Activated CD8-positive, alpha-beta memory T cell treated with anti-CD3 and anti-CD28 coated beads, Interleukin-2, amount 50 U/mL, for 48 hours (primary cell): ENCODE measurements around the gene NHEJ1.

ENCODE experiments used
- DNase-seq: peaks from one replicate; pipeline ENCODE4 v3.0.0-alpha.2; 2020

Gene NHEJ1

DNA sequence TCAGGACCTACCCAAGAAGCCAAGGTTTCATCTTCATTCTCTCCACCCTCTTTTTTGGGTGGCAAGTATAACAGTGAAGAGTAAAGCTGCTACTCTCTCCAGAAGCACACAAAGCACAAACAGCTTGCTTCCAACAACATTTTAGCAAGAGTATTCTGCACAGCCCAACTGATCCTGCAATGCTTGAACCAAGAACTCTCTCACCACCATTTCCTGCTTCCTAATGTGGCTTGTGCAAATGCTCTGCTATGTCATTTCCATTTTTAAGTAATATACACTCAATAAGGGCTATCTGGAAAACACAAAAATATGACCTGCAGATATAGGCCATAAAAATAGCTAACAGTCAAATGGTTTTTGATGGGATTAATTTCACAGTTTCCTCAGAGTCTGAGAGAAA, 75.8 kb downstream of the NHEJ1 start:
- no peak for DNase-seq

DNA sequence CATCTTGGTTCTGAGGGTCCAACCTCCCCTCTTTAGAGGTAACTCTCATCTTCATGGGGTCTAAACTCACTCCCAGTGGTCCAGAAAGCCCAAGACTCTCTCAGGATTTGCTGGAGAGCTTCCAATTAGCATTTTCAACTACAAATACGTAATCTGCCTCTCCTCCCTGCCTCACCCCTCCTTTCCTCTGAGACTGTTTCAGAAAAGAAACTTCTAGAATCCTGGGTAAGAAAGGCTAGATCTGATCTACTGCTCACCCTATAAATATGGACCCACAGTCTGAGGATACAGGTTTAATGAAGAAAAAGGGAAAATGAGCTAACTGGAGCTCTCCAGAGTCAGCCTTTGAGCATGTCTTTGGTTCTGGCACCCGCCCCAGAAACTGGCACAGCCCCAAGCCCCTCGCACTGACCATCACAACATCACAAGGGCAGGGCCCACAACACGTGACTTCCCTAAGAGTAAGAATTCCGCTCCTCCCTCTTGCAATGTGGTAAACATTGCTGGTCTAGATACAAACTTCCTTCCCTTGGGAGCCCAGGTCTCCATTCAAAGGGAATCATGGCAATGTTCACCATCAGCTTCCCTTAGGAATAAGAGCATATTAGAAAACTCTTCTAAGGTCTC, 78.2 kb downstream of the NHEJ1 start:
- no peak for DNase-seq

DNA sequence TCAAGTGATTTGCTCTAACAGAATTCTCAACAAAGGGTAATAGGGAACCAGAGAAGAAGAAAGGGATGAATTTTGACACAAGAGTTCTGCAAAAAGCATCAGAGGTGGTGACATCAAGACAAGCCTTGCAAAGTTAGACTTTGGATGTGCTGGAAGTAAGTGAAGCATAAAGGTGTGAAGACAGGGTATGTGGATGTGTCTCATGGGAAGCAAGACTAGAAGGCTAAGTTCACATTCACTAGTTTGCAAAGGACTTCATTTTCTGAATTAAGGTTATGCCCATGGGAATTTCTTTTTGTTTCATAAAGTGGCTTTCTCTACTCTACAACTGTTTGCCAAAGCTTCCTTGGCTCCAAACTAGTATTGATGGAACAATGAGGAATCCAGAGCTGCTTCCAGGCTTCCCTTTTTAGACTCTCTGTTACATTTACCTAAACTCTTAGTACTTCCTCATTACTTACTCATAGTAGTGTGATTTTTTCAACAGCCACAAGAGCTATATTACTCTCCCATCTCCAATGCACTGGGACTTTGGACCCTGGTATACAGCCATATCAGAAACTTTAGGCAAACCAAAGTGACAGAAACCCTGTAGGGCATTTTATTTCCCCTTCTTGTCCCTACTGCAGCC, 78.8 kb downstream of the NHEJ1 start:
- no peak for DNase-seq

DNA sequence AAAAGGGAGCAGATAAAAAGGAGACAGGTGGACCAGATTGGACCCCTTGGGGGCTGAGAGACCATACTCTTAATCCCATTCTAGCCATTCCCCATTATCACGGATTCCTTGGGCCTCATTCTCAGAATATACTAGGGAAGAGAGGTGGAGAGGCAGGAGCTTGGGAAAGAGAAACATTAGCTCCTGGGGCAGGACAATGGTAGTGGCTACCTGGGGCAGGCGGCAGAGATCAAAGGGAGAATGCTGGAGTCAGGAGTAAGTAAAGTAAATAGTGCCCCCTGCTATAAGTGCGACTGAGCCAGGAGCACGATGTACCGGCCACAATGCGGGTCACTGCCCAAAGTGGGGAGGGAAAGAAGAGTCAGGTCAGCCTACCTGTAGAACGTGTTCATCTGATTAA, 79.5 kb downstream of the NHEJ1 start:
- DNase-seq: no peak

DNA sequence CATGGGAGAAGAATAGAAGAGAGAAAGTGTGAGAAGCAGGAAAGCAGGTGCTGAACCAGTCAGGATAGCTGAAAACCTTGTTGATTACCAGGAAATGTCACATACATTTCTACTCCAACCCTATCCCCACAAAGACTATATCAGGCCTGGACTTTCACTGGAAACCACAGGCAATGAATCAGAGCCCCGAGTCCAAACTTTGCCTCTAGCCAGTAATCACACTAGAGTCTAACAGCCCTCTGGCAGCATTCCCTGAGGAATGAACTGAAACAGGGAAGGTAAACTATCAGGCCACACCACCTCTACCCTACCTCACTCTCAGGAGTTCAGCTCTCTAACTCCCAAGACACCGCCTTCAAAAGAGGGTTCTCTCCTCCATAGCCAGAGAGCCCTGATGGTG, 81.2 kb downstream of the NHEJ1 start:
- no peak for DNase-seq

DNA sequence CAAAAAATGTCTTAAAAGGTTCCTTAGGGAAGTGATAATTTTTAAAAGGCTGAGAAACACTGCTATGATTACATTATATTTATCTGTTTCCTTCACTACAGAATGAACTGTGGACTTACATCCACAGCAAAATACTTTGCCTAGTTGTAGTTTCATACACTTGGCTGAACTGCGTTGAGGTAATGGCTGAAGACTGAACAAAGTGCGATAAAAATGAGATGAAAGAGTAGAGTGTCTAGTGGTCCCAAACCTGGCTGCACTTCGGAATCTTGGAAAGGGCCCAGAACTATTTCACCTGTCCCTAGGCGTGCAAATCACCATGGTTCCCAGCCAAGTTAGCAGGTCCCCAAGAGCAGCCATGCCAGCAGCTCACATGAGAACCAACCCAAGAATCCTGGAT, 81.7 kb downstream of the NHEJ1 start:
- DNase-seq: no peak

DNA sequence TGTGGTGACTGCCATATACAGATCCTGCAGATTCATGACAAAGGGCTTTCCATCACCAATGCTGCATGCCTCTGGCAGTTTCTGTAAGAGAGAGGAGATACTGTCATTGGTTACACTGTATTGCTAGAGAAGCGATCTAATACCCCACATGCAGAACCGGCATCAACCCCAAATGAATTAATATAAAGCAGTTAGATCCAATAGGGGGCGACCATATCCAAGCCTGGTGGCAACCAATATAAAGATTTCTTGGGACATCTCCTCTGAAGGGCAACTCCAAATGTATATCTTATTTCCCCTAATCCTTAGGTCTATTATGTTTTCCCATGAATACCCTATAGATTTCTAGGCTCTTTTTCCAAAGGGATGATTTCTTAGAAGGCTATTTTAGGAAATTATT, 82.5 kb downstream of the NHEJ1 start:
- no peak for DNase-seq

DNA sequence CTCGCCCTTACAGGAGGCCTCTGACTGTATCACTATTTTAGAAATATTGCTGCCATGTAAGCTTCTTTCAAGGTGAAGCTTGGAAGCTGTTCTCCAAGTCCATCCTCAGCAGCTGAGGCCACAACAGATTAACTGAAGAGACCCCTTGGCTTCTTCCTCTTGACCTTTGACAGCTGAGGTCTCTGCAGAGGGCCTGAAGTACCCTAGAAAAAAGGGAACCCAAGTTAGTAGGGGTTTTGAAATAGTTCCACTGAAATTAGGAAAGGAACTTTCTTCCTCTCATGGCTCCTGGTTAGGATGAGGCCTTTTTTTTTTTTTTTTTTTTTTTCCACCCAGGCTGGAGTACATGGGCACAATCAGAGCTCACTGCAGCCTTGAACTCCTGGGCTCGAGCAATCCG, 84.4 kb downstream of the NHEJ1 start:
- DNase-seq: no peak

DNA sequence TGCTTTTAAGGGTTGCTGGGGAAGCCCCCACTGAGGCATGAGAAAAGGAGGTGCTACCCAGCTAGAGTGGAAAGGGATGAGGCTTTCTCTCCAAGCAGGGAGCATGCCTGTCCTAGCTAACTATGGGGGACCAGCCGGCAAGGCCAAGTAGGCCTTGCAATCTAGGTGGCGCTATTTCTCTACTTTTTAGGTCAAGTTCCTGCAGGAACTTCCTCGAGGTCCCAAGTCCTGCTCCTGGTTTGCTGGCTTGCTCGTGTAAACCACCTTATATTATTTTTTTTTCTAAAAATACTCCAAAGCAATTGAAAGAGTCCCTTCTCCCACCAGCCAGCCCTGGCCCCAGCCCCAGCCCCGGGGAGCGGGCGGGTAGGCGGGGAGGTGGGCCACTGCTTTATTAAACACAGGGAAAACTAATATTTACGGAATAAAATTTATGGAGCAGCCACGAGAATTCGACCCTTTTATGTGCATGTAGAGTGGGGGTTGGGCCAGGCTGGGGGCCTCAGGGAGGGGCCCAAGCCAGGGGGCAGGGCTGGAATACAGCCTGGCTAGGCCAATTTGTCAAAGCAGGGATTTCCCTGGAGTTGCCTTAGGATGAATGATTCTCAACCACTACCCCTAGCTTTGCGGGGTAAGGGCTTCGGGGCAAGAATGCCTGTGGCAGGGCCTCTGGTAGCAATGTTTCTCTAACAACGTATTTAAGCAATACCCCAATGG, 87.0 kb downstream of the NHEJ1 start:
- DNase-seq: no peak

DNA sequence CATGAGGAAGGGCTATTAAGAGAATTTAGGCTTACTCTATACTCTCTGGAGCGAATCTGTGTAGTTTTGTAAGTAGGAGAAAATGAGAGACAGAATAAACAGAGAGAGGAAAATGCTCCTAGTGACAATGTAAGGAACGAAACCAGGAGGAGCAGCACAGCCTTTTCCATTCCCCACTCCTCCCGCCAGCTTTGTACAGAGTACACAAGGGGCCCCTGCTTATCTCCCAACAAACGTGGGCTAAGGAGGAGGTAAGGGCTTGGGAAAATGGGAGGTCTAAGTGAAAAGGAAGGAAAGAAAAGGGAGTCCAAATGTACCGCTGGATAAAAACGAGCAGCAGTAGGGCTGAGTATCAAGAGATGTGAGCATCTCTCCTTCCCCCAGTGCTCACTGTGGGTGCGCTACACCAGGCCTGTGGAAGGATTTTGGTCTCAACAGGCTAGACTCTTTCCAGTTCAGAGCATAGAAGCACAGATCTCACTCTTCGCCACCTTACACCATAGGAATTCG, 87.8 kb downstream of the NHEJ1 start:
- DNase-seq: no peak

DNA sequence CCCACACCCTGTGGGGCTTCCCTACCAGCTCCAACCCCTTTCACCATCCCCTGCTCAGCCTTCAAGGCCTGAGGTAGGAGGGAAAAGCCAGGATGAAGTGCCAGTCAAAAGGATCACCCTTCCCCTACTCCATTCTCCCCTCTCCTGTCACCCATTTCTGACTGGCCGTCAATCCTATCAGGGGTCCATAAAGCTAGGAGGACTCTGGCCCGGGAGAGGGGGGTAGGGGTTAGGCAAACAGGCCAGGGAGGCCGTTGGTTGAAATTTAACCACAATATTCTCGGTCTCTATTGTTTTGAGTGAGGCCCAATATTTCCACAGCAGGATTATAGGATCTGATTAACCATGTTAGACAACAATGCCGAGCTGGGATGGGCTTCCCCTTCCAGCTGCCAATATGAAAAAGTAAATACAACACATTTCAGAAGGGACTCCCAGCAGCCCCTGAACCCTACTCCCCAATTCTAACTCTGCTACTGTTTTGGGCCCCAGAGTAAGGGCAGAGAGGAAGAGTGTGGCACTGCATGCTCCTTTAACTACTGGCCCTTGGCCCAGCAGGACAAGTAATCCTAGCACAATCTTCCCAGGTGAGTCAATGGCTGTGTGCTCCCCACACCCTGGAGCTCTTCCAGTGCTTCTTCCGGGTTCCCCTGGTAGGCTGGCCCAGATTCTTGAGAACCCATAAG, 89.3 kb downstream of the NHEJ1 start:
- no peak for DNase-seq

DNA sequence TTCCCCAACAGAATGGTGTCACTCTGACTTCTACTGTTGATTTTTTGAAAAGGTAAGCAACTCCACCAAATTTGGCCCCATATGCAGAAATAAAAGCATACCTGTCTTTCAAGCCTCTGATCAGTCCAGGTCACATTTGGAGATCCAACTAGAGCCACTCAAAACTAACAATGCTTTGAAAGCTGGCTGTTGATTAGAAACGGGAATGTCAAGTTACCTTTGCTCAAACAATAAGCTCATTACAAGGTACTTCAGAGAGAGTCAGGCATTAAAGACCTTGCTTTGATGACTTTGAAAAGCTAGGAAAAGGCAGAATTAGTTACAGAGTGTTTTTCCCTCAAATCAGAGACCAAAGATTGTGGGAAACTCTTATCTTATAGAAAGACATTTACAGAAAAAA, 95.1 kb downstream of the NHEJ1 start:
- no peak for DNase-seq

DNA sequence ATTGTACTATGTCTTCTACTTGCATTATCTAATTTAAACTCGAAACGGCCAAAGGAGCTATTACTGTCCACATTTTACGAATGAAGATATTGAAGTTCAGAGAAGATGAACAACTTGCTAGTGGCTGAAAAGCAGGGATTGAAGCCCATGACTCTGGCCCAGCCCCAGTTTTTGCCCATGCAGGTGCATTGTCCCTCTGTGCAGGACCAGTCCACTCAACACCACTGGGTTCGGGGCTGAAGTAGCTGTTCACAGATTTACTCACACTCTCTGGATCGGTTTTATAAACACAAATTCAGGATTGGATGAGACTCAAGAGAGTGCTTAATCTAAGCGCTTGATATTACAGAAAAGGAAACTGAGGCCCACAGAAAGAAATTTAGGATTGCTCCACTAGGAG, 98.5 kb downstream of the NHEJ1 start:
- DNase-seq: no peak

DNA sequence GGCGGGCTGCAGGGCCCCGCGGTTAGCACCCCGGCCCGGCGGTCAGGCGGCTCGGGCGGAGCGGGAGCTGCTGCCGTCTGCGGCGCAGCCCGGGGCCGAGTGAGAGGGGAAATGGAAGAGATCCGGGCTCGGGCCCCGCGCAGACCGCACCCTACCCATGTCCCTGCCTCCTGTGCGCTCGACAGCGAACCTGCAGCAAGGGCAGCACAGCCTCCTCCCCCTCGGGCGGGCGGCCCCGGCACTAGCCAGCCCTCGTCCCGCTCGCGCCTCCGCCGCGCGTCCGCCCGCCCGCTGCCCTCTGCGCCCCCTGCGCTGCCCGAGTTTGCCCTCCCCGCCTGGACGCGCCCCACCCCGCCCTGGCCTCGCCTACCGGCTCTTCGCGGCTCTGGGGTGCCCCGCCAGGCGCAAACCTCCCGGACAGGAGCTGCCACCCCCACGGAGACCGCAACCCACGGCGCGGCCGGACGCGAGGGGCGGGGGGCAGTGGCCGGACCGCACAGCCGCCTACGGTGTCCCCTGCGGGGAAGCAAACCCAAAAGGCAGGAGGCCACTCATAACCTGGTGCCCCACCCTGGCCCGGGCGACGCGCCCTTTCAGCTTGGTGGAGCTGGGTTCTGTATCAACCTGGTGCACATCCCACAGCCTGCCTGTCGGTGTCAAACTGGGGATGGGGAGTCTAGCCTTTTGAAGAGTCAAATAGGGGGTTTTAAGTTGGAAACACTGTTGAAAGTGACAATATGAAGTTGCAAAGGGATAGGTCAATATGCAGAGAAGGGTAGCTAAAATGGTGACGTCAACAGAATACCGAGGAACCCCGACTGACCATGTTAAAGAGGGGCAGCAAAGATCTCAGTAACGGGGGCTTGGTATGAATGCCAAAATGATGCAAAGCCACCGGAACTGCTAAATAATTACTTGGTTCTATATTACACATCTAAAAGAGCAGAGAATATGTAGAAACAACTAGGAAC, 99.5 kb downstream of the NHEJ1 start, which contains the start of gene IHH:
TSS of gene IHH (minus strand) at position 101 of the 971 bp plus-strand sequence. CDS start 454 bp downstream, outside the sequence.
- no peak for DNase-seq

DNA sequence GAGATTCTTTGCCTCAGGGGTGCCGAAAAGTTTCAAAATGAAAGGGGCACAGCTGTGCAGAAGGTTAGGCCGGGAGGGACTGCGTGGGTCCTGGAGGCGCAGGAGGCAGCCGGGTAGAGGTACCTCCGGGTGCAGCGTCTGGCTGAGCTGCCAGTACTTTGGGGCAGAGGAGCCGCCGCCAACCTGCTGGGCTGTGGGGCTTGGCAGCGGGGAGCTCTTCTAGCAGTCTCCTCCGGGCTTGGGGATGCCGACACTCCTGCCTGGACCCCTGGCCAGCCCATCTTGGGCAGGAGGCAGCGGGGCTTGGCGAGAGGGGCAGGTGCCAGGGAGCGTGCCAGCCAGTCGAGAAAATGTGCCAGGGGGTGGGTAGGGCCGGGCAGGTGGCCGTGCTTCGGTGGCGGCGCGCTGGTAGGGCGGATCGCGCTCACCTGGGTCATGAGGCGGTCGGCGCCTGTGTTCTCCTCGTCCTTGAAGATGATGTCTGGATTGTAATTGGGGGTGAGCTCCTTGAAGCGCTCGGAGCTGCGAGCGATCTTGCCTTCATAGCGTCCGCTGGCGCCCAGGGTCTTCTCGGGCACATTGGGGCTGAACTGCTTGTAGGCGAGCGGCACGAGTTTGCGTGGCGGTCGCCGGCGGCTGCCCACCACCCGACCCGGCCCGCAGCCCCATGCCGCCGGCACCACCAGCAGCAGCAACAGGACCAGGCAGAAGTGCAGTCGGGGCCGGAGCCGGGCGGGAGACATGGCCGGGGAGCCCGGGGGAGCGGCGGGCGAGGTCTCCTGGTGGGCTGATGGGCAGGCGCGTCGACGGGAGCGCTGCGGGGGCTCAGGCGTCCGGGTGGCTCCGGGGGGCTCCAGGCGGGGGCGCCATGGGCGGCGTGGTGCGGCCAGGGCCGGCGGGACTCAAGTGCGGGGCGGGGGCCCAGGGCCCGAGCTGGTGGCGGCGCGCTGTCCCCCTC, 100.6 kb downstream of the NHEJ1 start:
- DNase-seq: peak; percentile 62

DNA sequence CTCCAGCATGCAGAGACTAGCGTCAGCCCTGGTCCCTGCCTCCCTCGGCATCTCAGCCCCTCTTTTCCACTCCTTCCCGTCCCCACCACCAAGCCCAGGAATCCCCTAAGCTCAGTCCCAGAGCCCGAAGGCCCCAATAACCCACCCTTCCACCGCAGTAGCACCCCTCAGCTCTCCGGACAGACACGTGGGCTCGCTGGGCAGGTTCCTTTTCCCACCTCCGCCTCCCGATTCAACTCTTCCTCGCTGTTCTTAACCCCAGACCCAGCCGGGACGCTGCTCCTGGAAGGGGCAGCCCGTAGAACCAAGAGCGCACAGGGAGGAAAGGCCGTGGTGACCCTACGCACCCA, 101.3 kb downstream of the NHEJ1 start:
- no peak for DNase-seq

DNA sequence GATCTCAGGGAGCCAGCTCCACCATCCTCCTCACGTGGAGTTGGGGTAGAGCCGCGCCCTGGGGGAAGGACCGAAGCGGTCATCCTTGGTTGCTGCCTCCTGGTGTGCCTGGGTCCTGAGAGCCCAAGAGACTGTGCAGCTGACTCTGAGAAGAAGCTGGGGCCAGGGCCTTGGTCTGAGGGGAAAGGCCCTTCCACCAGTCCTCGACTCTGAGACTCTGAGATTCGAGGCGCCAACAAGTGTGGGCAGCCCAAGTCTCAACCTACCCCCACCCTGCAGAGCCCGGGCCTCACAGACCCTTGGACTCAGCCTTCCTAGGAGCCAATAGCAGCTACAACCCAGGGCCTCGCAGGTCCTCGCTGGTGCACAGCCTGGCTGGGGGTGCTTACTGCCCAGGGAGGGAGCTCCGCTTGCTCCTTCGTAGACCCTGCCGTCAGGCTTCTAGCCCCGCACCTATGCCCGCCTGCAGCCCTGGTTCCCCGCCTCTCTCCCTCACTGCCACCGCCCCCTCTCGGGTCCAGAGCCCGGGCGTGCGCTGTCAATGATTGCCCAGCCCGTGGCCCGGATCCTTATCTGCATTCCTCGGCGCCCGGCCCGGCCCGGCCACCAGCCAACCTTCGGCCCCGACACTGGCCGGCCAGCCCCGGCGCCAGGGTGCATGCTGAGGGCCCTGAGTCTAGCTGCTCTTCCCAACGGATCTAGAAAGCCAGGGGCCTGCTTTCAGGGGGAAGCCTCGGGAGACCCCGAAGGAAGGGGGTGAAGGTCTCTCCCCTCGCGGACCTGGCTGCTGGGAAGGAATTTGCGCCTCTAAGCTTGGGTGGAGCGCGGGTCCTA, 101.9 kb downstream of the NHEJ1 start:
- peak; percentile 62 for DNase-seq

DNA sequence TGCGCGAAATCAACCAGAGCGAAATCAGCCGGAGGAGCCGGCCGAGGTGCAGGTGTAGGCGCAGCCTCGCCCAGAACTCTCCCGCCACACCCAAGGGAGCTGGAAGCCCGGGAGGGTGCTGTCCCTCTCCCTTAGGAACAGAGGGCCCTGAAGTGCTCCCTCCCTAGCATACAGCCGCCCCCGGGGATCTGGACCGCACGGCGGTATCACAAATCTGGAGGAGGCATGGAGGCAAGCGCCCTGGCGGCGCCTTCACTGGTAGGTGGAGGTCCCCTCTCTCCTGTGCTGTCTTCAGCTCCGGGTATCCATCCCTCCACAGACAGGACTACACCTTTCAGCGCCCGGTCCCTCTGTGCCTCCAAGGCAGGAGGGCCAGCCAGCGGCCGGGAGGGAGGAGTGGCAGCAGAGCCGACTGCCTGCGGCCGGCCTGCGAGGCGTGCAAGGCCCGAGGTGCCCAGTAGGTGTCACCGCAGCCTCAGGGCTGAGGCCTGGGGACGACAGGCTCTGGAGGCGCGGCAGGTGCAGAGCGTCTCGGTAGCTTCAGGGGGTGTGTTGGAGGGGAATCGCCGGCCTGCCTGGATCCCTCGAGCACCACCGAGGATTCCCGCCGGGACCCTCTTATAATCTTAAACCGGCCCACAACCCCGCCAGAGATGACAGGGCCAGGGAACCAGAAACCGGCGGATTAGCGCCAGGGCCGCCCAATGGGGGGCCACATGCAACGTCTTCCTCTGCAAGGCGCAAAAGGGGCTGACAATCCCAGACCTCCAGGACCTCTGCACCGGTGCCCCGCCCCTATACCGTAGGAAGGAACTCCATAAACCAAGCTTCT, 102.7 kb downstream of the NHEJ1 start:
- peak; percentile 88 for DNase-seq
